ENCODE results near the gene SAMD4B. TPM values are rescaled to one million over a fixed set of nuclear protein-coding genes. Genes with fewer than 3 reads are reported as not detected.

The SAMD4B gene
- total and polyA plus RNA-seq, 2 of the 8 experiments (the other 6 are each of a cell fraction or from before 2014, with no cell fraction given): 137 to 158 TPM

GRCh38 chr19:39390751-39391437 lies 48.7 kb downstream of the SAMD4B start, which contains the start of the genes MED29 and PAF1 (continued):
- TF ChIP-seq ATF2 (IDR thresholded peaks at IDR 0.05; ENCODE audit: low read length): no peak; the same call in 1 of the 2 replicates
- TF ChIP-seq SP4 (IDR thresholded peaks at IDR 0.05; ENCODE audit: low read length): peak; percentile 99
- TF ChIP-seq EP300 (IDR thresholded peaks at IDR 0.05; ENCODE audit: borderline replicate concordance in 1 of 2, low read depth in 2 of 2, low read length in 2 of 2): peak in 1 of 2 experiments; percentile 29; a peak in 1 of 3 replicates
- TF ChIP-seq POLR2A (IDR thresholded peaks at IDR 0.05; ENCODE audit: control extremely low read depth in 1 of 2, low read depth in 2 of 2, low read length in 2 of 2): peak; percentile 93 to 98
- peak; percentile 36; the same call in 1 of the 2 replicates for TF ChIP-seq GABPA (IDR thresholded peaks at IDR 0.05; ENCODE audit: borderline replicate concordance, insufficient read depth, low read length)
- peak; percentile 31 for TF ChIP-seq HDAC6 (IDR thresholded peaks at IDR 0.05; ENCODE audit: low read depth, low read length)
- 0 out of 2 replicates have a peak, but pooled peaks have one; percentile 5 for TF ChIP-seq BACH1 (IDR thresholded peaks at IDR 0.05; ENCODE audit: low read length)
- peak; percentile 62 for TF ChIP-seq CTBP2 (IDR thresholded peaks at IDR 0.05; ENCODE audit: borderline replicate concordance, insufficient read depth, insufficient read length, low read length)
- TF ChIP-seq POLR2AphosphoS5 (IDR thresholded peaks at IDR 0.05; ENCODE audit: low read depth, low read length): peak; percentile 98

All from H1 (cell line).